GM21526 (cell line): ENCODE measurements around the gene BRD7.

Source experiments
- ATAC-seq: cut with Tn5 transposase; IDR thresholded peaks from one replicate; pipeline ENCODE4 v1.9.1; 2021; ENCODE audit warnings: moderate library complexity; ENCODE audit not compliant: unreplicated experiment, low FRiP score

BRD7 gene

DNA sequence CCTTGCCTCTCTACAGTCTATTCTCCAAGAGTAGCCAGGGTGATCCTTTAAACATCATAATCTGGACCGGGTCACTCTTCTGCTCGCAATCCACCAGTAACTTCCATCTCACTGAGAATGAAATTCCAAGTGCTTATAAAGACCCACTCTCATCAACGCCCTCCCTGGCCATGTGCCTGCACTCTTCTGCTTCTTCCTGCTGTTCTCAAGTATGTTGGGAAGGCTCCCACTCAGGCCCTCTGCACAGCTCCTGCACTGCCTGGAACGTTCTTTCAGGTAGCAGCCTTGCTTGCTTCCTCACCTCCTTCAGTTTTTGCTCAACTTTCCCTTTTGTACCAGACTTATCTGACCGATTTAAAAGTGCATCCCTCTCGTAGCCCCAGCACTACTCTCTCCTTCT lies 44.4 kb downstream of the BRD7 start:
- no peak for ATAC-seq

GRCh38 chr16:50323335-50324011 lies 45.3 kb downstream of the BRD7 start:
- ATAC-seq, result no peak

DNA sequence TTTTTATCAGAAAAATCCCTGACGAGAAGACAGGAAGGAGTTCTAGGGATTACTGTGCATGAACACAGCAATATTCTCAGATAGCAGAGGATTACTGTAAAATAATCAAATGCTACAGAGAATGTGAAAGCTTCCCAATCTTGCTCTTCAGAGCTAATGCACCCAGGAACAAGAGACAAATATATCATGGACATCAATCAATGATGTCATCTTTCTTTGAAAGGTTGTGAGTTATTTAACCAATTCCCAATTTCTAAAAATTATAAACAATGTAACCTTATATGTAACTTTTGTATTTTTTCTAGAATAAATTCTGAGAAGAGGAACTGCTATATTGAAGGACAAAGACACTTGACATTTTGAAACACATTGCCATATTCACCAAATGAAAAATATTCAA lies 46.5 kb downstream of the BRD7 start:
- ATAC-seq, result no peak

DNA sequence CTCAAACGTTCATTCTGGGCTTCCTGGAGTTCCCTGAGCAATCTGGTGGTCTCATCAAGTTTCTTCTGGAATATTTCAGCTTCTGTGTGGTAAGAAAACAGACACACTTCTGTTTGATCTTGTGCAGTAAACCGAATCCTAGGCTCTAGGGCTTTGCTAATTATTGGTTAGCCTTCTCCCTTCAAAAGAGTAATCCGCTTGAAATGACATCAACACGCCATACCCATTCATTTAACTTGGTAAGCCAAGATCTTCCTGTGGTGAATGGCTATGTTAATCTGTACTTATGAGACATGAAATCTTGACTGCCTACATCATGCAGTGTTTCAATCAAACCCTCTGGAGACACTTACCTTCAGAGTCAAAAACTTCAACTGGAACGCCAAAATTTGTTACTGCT lies 48.5 kb downstream of the BRD7 start:
- ATAC-seq, result no peak

- no peak for ATAC-seq
These were observed 49.8 kb downstream of the BRD7 start for GRCh38 chr16:50318796-50319578.

DNA sequence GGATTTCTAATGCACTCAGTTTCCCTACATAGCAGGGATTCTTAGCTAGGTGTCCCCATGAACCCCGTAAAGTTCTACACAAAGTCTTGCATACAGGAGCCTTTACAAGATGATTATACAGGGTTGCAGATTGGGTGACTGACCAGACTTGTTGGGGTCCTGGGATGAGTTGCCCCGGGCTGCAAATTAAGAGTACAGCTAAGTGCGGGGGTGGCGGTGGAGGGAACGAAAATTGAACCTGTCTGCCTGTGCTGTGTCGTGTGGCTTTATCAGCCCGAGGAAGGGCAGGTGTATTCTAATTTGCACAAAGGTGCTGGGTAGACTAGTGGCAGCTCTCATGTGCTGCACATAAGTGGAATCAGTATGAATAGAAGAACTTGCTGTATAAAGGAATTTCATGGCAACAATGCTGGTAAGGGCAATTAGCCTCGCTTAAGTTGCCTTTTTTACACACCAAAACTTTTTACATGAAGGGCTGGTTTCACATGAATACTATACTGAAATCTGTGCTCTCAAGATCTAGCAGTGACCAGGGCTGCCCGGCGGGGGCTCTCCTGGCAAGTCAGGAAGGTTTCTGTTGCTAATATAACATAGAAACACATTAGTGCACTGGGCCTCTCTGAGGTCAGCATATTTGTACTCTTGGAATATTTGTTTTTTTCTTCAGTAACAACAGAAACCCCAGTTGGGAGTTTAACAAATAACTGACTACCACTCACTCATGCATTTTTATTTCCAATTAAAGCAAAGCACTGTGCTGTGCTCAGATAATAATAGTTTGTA lies 51.7 kb downstream of the BRD7 start:
- no peak for ATAC-seq

- no peak for ATAC-seq
These were observed 52.5 kb downstream of the BRD7 start for GRCh38 chr16:50316102-50316847.

DNA sequence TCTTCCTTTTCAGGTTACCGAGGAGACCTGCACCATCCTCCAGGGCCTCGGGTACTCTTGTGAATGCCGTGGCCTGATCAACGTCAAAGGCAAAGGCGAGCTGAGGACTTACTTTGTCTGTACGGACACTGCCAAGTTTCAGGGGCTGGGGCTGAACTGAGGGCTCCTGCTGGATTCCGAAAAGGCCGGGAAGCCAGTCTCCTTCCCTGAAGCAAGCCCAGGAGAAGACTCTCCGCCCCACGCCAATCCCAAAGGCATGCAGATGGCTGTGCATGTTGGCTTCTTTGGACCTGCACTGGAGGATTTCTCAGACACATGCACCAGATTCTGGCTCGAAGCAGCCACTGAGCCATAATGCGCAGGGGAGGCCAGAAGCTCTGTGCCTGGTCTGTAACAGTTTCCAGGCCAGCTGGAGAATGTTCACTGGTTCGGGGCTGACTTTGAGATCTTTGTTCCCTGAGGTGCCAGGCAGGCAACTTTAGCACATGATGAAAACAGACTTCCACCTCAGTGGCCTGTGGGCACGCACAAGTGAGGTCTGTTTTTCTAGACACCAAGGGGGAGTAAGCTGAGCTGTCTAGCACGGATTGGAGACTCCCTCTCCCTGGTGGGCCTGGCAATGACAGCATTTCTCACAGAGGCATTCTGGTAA lies 53.3 kb downstream of the BRD7 start:
- no peak for ATAC-seq

GRCh38 chr16:50314665-50315064 lies 54.1 kb downstream of the BRD7 start:
- no peak for ATAC-seq

GRCh38 chr16:50313596-50314478 lies 55.0 kb downstream of the BRD7 start:
- no peak for ATAC-seq

DNA sequence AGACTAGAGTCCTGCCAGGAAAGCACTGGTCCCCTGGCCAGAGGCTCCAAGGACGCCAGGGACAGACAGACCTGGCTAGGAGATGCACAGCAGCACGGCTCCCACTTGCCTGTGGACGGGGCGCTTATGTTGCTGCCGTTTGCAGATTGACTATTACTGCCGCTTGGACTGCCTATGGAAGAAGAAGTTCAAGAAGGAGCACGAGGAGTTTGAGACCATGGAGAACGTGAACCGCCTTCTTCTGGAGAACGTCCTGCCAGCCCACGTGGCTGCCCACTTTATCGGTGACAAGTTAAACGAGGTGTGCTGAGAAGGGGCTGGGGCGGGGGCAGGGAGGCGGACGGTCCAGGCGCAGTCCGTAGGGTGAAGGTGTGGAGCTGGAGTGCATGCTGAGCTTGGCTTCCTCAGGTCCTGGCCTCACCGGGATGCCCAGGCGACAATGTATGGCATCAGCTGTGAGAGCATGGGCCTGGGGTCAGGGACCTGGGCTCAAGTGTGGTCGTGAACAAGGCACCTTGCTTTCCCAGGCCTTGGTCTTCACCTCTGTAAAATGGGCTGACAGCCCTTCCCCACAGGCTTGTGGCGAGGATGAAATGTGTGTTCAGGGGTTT lies 56.8 kb downstream of the BRD7 start:
- no peak for ATAC-seq

DNA sequence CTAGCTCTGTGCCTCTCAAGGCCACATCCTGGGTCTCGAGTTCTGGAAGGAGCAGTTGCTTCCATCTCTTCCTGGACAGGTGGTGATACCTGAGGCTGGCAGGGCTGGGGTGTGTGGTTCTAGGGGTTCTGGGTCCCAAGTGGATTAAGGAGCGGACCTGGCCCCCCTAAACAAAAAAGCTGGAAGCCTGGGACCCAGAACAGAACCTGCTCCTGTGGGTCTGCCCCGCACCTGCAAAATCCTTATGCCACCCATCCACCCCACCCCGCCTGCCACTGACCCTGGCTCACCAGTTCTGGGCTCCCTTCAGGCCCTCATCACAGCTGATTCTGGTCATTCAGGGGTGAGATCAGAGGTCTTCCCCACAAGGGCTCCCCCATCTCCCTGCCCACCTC lies 57.7 kb downstream of the BRD7 start:
- no peak for ATAC-seq

GRCh38 chr16:50310308-50311133 lies 58.3 kb downstream of the BRD7 start:
- ATAC-seq, result no peak

DNA sequence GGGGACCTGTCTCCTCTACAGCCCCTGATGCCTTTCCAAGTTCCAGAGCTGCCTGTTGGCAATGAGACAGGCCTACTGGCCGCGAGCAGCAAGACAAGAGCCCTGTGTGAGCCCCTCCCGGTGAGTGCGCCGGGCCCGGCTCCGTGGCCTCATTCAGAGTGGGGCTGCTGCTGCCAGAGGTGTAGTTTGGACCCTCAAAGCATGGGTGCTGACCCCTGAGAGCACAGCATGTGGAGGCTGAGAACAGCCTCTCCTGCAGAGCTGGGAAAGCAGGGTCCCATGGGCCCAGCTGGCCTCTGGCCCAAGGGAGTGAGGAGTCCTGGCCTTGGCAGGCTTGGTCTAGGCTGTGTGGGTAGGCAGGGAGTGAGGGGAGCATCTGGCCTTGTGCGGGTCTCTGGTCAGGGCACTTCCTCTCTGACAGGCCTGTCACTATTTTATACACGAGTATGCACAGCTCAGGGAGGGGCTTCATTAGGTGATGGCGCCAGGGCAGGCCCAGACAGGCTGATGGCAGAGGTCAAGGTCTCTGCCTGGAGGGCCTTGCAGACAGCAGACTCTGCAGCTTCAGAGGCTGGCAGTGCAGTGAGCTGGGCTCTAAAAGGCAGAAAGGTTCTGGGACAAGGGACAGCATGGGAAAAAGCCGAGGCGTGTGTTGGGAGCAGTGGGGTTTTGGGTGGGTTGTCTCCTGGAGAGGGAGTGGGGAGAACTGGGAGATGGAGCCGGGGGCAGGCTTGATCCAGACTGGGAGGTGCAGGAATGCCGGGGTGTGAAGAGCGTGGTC lies 59.1 kb downstream of the BRD7 start:
- ATAC-seq, result no peak

- no peak for ATAC-seq
These were observed 59.6 kb downstream of the BRD7 start for GRCh38 chr16:50309156-50309526.

DNA sequence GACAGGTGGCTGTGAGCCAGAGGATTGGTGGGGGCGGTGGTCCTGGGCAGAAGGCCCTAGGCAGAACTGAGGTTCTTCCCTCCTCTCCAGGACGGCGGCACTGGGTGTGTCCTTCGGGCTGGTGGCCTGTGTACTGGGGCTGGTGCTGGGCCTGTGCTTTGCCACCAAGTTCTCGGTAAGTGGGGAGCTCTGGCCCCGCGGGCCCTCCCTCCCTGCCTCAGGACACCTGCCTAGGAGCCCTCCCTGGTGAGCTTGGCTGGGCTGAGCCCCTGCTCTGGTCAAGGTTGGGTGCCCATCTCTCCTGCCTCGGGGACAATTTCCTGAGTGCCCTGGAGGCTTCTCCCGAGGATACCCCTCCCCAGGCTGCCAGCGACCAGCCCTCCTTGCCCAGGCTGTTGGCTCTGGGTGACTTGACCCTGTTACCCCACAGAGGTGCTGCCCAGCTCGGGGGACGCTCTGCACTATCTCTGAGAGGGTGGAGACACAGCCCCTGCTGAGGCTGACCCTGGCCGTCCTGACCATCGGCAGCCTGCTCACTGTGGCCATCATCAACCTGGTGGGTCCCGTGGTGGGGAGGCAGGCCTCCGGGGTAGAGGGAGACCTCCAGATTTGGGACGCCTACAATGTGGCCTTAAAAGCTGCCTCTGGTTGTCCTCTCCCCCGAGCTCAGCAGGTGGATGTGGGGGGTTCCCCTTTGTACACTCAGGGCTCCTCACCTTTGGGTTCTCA lies 60.4 kb downstream of the BRD7 start:
- ATAC-seq, result no peak

GRCh38 chr16:50306287-50306686 lies 62.5 kb downstream of the BRD7 start:
- ATAC-seq, result no peak
